RCC 7860 (cell line): Measurements from ENCODE around the gene P2RX3.

Experiments used
- DNase-seq: peaks from one replicate; pipeline ENCODE4 v3.0.0-alpha.2; 2015; ENCODE audit warnings: low spot score
- FAIRE-seq: peaks from 2 replicates; lab custom pipeline; 2012; peaks lifted over from hg19 to GRCh38; lab: Jason Lieb, UNC

P2RX3 gene

GRCh38 chr11:57414612-57415212 is 76.6 kb downstream of the P2RX3 start:
- DNase-seq = no peak
- no peak for FAIRE-seq

DNA sequence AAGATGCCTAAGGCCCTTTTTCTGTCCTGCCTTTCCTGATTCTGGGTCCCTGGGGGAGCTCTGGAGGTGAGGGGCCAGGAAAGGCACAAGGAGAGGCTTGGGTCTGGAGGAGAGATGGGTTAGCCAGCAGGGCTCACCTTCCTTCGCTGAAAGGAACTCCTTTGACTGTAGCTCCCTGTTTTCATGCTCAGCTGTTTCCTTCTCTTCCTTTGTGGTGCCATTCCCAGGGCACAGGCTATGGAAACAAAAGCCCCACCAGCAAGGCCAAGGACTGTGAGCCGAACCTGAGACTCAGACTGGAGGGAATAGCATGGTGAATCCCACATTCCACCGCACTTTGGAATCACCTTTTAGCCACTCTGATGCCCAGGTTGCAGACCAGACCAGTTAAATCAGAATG is 78.3 kb downstream of the P2RX3 start:
- no peak for FAIRE-seq
- no peak for DNase-seq

DNA sequence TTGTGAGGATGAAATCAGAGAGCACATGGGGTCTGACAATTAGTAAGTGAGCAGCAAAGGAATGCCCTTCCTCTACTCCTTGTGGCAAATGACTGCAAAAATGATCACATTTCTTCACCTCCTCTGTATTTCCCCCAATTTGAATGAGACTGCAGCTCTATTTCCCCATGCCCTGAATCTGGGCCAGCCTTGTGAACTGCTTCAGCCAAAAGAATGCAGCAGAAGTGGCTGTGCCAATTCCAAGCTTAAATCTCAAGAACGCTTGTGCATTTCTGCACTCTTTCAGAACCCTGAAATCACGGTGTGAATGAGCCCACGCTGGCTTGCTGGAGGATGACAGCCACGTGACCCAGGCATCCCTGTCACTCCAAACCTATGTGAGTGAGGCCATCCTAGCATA is 78.9 kb downstream of the P2RX3 start:
- DNase-seq (no peak), FAIRE-seq (no peak)

DNA sequence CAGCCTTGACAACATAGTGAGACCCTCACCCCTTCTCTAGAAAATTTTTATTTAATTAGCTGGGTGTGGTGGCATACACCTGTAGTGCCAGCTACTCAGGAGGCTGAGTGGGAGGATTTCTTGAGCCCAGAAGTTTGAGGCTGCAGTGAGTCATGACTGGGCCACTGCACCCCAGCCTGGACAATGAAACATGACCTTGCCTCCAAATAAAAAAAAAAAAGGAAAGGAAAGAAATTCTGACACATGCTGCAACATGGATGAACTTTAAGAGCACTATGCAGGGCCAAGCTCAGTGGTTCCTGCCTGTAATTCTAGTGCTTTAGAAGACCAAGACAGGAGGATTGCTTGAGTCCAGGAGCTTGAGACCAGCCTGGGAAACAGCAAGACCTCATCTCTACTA is 80.0 kb downstream of the P2RX3 start:
- FAIRE-seq = no peak
- no peak for DNase-seq

DNA sequence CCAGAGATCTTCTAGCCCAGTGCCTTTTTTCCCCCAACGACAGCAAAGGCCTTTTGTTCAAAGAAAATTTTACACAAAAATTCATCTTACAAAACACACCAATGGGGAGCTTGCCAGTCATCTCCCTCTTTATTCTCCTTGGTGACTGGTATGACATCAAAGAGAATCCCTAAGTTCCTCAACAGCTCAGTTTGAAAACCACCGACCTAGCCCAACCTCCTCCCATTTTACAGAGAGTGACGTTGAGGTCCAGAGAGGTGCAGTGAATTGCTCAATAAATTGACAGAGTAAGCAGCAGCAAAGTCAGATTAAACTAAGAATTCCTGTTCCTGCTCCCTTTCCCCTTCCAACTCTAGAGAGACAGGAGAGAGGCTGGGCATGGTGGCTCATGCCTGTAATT is 81.0 kb downstream of the P2RX3 start:
- DNase-seq (no peak), FAIRE-seq (no peak)

DNA sequence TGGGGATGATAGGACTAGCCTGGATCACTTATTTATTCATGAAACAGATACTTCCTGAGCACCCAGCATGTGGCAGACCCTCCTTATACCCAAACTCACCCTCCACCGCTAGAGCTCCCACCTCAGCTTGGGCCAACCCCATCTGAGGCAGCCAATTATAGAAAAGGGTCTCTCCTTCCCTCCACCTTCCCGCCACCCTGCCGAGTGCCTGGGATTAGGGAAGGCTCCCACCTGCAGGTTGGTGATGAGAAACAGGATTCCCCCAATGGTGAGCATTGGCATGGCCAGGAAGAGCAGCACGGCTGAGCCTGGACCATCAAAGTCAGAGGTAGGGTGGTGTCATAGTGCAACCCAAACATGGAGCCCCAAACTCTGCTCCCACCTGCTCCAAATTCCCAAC is 82.9 kb downstream of the P2RX3 start:
- FAIRE-seq (no peak), DNase-seq (no peak)

GRCh38 chr11:57421805-57422204 is 83.7 kb downstream of the P2RX3 start:
- FAIRE-seq (no peak), DNase-seq (no peak)
